Nephron progenitor cell (in vitro differentiated cells): ENCODE data around the gene JARID2.
A peak's percentile ranks its signal among the peaks of the same experiment; 100 is the strongest.
"Not testable (repeated sequence)": the region's sequence is repeated elsewhere in the genome, so short reads cannot be mapped to it uniquely, and the experiment has no call there.

Experiments
- DNase-seq: peaks from one replicate; pipeline ENCODE4 v3.0.0; 2021
- H3K27ac Mint-ChIP-seq: 2 replicates; pipeline ENCODE4 v1.8.0; 2021; ENCODE audit warnings: mild to moderate bottlenecking, moderate library complexity, mixed read lengths
- H3K27me3 Mint-ChIP-seq: 2 replicates; pipeline ENCODE4 v1.8.0; 2021; ENCODE audit warnings: mild to moderate bottlenecking, low read depth, mixed read lengths; ENCODE audit not compliant: poor library complexity
- H3K36me3 Mint-ChIP-seq: 2 replicates; pipeline ENCODE4 v1.8.0; 2021; ENCODE audit warnings: low read depth, mixed read lengths
- H3K4me1 Mint-ChIP-seq: 2 replicates; pipeline ENCODE4 v1.8.0; 2021; ENCODE audit warnings: mixed read lengths
- H3K4me3 Mint-ChIP-seq: 2 replicates; pipeline ENCODE4 v1.8.0; 2021; ENCODE audit warnings: mild to moderate bottlenecking, moderate library complexity, mixed read lengths
- H3K9me3 Mint-ChIP-seq: 2 replicates; pipeline ENCODE4 v1.8.0; 2021; ENCODE audit warnings: mild to moderate bottlenecking, moderate library complexity, mixed read lengths
- CTCF ChIP-seq: fragments of 200-600 bp; sonication (generic); IDR thresholded peaks from 2 replicates; pipeline ENCODE4 v1.5.0; 2021; ENCODE audit warnings: antibody characterized with exemption

The JARID2 gene

GRCh38 chr6:15292721-15293302 is 46.9 kb downstream of the JARID2 start:
- H3K9me3 Mint-ChIP-seq, result peaks cover 14% of the 10 kb centered on the region
- no peak overlapping the region for H3K4me3 Mint-ChIP-seq
- H3K27ac Mint-ChIP-seq, result no peak overlapping the region
- no peak for TF ChIP-seq CTCF
- H3K36me3 Mint-ChIP-seq, result peaks cover 51% of the 10 kb centered on the region
- no peak for DNase-seq
- no peaks in the 10 kb centered on the region for H3K27me3 Mint-ChIP-seq
- H3K4me1 Mint-ChIP-seq, result peaks cover 47% of the 10 kb centered on the region

- H3K27ac Mint-ChIP-seq, result no peak overlapping the region
- peaks cover 52% of the 10 kb centered on the region for H3K4me1 Mint-ChIP-seq
- peaks cover 42% of the 10 kb centered on the region for H3K36me3 Mint-ChIP-seq
- H3K27me3 Mint-ChIP-seq, result no peaks in the 10 kb centered on the region
- no peak for TF ChIP-seq CTCF
- H3K9me3 Mint-ChIP-seq, result peaks cover 12% of the 10 kb centered on the region
- no peak for DNase-seq
- H3K4me3 Mint-ChIP-seq, result no peak overlapping the region
Measured at GRCh38 chr6:15293674-15294073, 47.8 kb downstream of the JARID2 start.

DNA sequence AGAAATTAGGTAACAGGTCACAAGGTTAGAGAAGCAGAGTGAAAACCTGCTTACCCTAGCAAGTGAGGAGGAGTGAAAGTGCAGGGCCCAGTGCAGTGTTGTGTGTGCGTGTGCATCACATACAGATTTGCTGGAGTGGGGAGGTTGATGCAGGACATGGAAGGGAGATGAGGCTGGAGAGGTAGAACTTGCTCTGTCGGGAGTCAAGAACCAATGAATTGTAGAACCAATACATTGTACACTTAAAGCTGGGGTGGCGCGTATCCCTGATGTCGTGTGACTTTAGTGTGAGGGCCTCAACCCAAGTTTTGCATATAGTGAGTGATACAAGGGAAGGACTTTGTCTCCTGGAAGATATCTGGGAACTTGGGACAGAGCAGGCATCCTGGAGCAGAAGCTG is 48.6 kb downstream of the JARID2 start:
- peaks cover 56% of the 10 kb centered on the region for H3K4me1 Mint-ChIP-seq
- no peak for TF ChIP-seq CTCF
- no peak overlapping the region for H3K4me3 Mint-ChIP-seq
- H3K9me3 Mint-ChIP-seq, result peaks cover 7% of the 10 kb centered on the region
- H3K27me3 Mint-ChIP-seq, result no peaks in the 10 kb centered on the region
- peak overlapping the region; percentile 59 for H3K27ac Mint-ChIP-seq
- peaks cover 36% of the 10 kb centered on the region for H3K36me3 Mint-ChIP-seq
- DNase-seq, result no peak

- TF ChIP-seq CTCF, result no peak
- Mint-ChIP-seq H3K4me1 (peaks cover 69% of the 10 kb centered on the region), H3K27ac (no peak overlapping the region), H3K9me3 (no peaks in the 10 kb centered on the region), H3K36me3 (peaks cover 24% of the 10 kb centered on the region), H3K4me3 (no peak overlapping the region), H3K27me3 (no peaks in the 10 kb centered on the region)
- DNase-seq, result no peak
Measured at GRCh38 chr6:15296249-15296648, 50.4 kb downstream of the JARID2 start.

DNA sequence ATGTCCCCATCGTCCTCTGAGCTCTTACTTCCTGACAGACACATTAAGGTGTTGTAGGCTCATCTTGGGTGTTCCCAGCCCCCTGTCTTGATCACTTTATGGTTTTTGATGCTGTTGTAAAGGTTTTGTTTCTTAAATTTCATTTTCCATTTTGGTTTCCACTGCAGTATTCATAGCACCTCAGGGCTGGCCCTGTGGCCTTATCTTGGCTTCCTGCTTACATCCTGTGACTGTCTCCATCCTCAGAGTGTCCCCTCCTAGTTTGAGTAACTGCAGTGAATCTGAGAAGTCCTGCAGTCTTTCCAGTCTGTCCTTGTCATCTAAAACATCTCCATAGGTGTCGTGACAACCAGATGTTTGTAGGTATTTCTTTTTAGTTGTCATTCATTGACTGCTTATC is 50.9 kb downstream of the JARID2 start:
- no peak for DNase-seq
- H3K27me3 Mint-ChIP-seq, result no peaks in the 10 kb centered on the region
- H3K27ac Mint-ChIP-seq, result no peak overlapping the region
- H3K9me3 Mint-ChIP-seq, result no peaks in the 10 kb centered on the region
- peaks cover 69% of the 10 kb centered on the region for H3K4me1 Mint-ChIP-seq
- no peak for TF ChIP-seq CTCF
- H3K36me3 Mint-ChIP-seq, result peaks cover 24% of the 10 kb centered on the region
- H3K4me3 Mint-ChIP-seq, result no peak overlapping the region

- not testable (repeated sequence) for H3K9me3 Mint-ChIP-seq, H3K4me3 Mint-ChIP-seq, DNase-seq, H3K27me3 Mint-ChIP-seq, H3K27ac Mint-ChIP-seq
- Mint-ChIP-seq H3K4me1 (peaks cover 72% of the 10 kb centered on the region), H3K36me3 (peaks cover 24% of the 10 kb centered on the region)
Measured at GRCh38 chr6:15297167-15297566, 51.3 kb downstream of the JARID2 start.
